Peyer's patch (tissue), 4 donors: ENCODE data around the gene TRIB2.

Source experiments
- CTCF ChIP-seq, 6 experiments: fragments of 450-650 bp in 4 of 6; fragments of 200-600 bp in 2 of 6; sonication (generic) in 1 of 6; IDR thresholded peaks; one replicate each; pipeline ENCODE4 v1.5.1; 2017 to 2019; ENCODE audit warnings: antibody characterized with exemption in 6 of 6, mild to moderate bottlenecking in 3 of 6, moderate library complexity in 1 of 6
- POLR2A ChIP-seq, 2 donors: fragments of 450-650 bp; IDR thresholded peaks; one replicate each; pipeline ENCODE4 v1.5.1; 2017; ENCODE audit warnings: antibody characterized with exemption in 2 of 2, mild to moderate bottlenecking in 2 of 2, moderate library complexity in 2 of 2

- TF ChIP-seq POLR2A (IDR thresholded peaks at IDR 0.05): no peak
- no peak for TF ChIP-seq CTCF (IDR thresholded peaks at IDR 0.05)
Observed at GRCh38 chr2:12734914-12735654, 18.3 kb downstream of the TRIB2 start.
